HCT116 (cell line): ENCODE results near the gene TIPRL. TPM values are rescaled to one million over a fixed set of nuclear protein-coding genes. Genes with fewer than 3 reads are reported as not detected.

Source experiments
- ATAC-seq: fragments of 200-7000 bp; cut with Tn5 transposase; 2 replicates; pipeline ENCODE4 v1.9.1; 2020; ENCODE audit warnings: mild to moderate bottlenecking, moderate library complexity
- BruUV-seq: library from RNA; stranded (reverse); fragments of 400-500 nt; replicated peaks from 2 replicates; lab custom pipeline; 2021; lab: Mats Ljungman, UMichigan
- CTCF ChIA-PET: fragments of 300-600 bp; sonication (Branson Sonifier 250); formaldehyde crosslinking; loops from one replicate; lab custom pipeline; 2021; ENCODE audit warnings: antibody characterized with exemption; lab: Charles Lee
- POLR2A ChIA-PET: fragments of 300-600, 350-600 bp; sonication (Branson Sonifier 250); formaldehyde crosslinking; loops from one replicate; lab custom pipeline; 2021; ENCODE audit warnings: antibody characterized with exemption; lab: Charles Lee
- RAD21 ChIA-PET, 2 experiments: fragments of 300-600 bp; sonication (Branson Sonifier 250); formaldehyde crosslinking; loops; one replicate each; lab custom pipeline; 2023; ENCODE audit warnings: low total read pairs in 2 of 2; ENCODE audit not compliant: uncharacterized antibody in 2 of 2, unreplicated experiment in 2 of 2, low non-redundant PET in 1 of 2; lab: Charles Lee
- DNase-seq: peaks from one replicate; pipeline ENCODE4 v3.0.0-alpha.2; 2010; ENCODE audit warnings: low read depth, low spot score
- H2AFZ ChIP-seq: fragments of 200-600 bp; shearing (Covaris generic), sonication (generic); 2 replicates; pipeline ENCODE4 v1.6.1; 2017; ENCODE audit warnings: low read depth, mixed run types, mixed read lengths, antibody characterized with exemption, low read length; ENCODE audit not compliant: poor library complexity, severe bottlenecking
- H3K27ac ChIP-seq: 2 replicates; pipeline ENCODE4 v1.5.1; 2012; ENCODE audit warnings: low read depth, low read length
- H3K27me3 ChIP-seq: fragments of 200-600 bp; sonication (generic); 2 replicates; pipeline ENCODE4 v1.6.1; 2016; ENCODE audit warnings: mixed run types, low read length, mixed read lengths; ENCODE audit not compliant: insufficient read depth
- H3K36me3 ChIP-seq, 2 experiments: fragments of 200-500 bp in 1 of 2; fragments of 200-600 bp in 1 of 2; sonication (Bioruptor generic) in 1 of 2; sonication (generic) in 1 of 2; 2 replicates each; pipeline versions ENCODE4 v1.5.1 to v1.6.1; 2014 to 2016; ENCODE audit warnings: low read length in 2 of 2, inconsistent platforms in 1 of 2, mixed read lengths in 1 of 2, mixed run types in 1 of 2; ENCODE audit not compliant: insufficient read depth in 2 of 2, control insufficient read depth in 1 of 2
- H3K4me1 ChIP-seq, 2 experiments: fragments of 200-600 bp in 1 of 2; sonication (generic) in 1 of 2; 2 replicates each; pipeline versions ENCODE4 v1.5.1 to v1.6.1; 2012 to 2017; ENCODE audit warnings: low read length in 2 of 2, inconsistent platforms in 1 of 2, mild to moderate bottlenecking in 1 of 2, mixed read lengths in 1 of 2, mixed run types in 1 of 2, moderate library complexity in 1 of 2; ENCODE audit not compliant: insufficient read depth in 2 of 2, control insufficient read depth in 1 of 2
- H3K4me2 ChIP-seq: fragments of 200-600 bp; sonication (generic); 2 replicates; pipeline ENCODE4 v1.6.1; 2017; ENCODE audit warnings: mixed run types, low read length, mixed read lengths
- H3K4me3 ChIP-seq, 2 experiments: fragments of 200-600 bp in 1 of 2; sonication (generic) in 1 of 2; replicated peaks in 1 of 2; 2 replicates each; pipeline ENCODE4 v1.5.1; 2011 to 2016; ENCODE audit warnings: low read length in 2 of 2, control low read depth in 1 of 2, low read depth in 1 of 2, mild to moderate bottlenecking in 1 of 2, mixed read lengths in 1 of 2, mixed run types in 1 of 2
- H3K79me2 ChIP-seq: fragments of 200-600 bp; sonication (generic); 2 replicates; pipeline ENCODE4 v1.6.1; 2017; ENCODE audit warnings: mild to moderate bottlenecking, mixed run types, low read length, moderate library complexity, mixed read lengths; ENCODE audit not compliant: insufficient read depth
- H3K9ac ChIP-seq: fragments of 200-600 bp; sonication (generic); 2 replicates; pipeline ENCODE4 v1.6.1; 2016; ENCODE audit warnings: low read length, mixed read lengths
- H3K9me2 ChIP-seq: fragments of 200-600 bp; sonication (generic), shearing (Covaris generic); 2 replicates; pipeline ENCODE4 v1.6.1; 2017; ENCODE audit warnings: mixed run types, mild to moderate bottlenecking, moderate library complexity; ENCODE audit not compliant: insufficient read depth
- H3K9me3 ChIP-seq, 2 experiments: fragments of 200-500 bp in 1 of 2; fragments of 200-600 bp in 1 of 2; sonication (Bioruptor generic) in 1 of 2; sonication (generic) in 1 of 2; 2 replicates each; pipeline ENCODE4 v1.6.1; 2014 to 2017; ENCODE audit warnings: low read length in 2 of 2, mixed read lengths in 2 of 2, inconsistent platforms in 1 of 2, low read depth in 1 of 2, mild to moderate bottlenecking in 1 of 2, mixed run types in 1 of 2, moderate library complexity in 1 of 2; ENCODE audit not compliant: control insufficient read depth in 1 of 2, insufficient read depth in 1 of 2
- H4K20me1 ChIP-seq: fragments of 200-600 bp; sonication (generic), shearing (Covaris generic); 2 replicates; pipeline ENCODE4 v1.6.1; 2017; ENCODE audit warnings: mixed run types, mild to moderate bottlenecking, moderate library complexity; ENCODE audit not compliant: insufficient read depth
- ATF3 ChIP-seq: IDR thresholded peaks from 2 replicates; pipeline ENCODE4 v1.6.1; 2012
- CBX3 ChIP-seq: IDR thresholded peaks from 2 replicates; pipeline ENCODE4 v1.6.1; 2012; ENCODE audit warnings: low read depth
- CEBPB ChIP-seq: IDR thresholded peaks from 2 replicates; pipeline ENCODE4 v1.6.1; 2012; ENCODE audit warnings: low read depth
- CTCF ChIP-seq, 3 experiments: fragments of 200-600 bp in 1 of 3; sonication (generic) in 1 of 3; IDR thresholded peaks in 2 of 3; conservative IDR thresholded peaks in 1 of 3; 2 replicates each; pipeline ENCODE4 v1.5.1; 2012 to 2017; ENCODE audit warnings: low read depth in 2 of 3, low read length in 2 of 3, antibody characterized with exemption in 1 of 3, borderline replicate concordance in 1 of 3, control low read depth in 1 of 3, mild to moderate bottlenecking in 1 of 3, mixed read lengths in 1 of 3, mixed run types in 1 of 3, moderate library complexity in 1 of 3; ENCODE audit not compliant: insufficient read depth in 1 of 3
- EGR1 ChIP-seq: IDR thresholded peaks from 2 replicates; pipeline ENCODE4 v1.6.1; 2012; ENCODE audit warnings: low read depth
- ELF1 ChIP-seq: IDR thresholded peaks from 2 replicates; pipeline ENCODE4 v1.6.1; 2012; ENCODE audit warnings: low read depth, borderline replicate concordance
- EZH2 ChIP-seq: fragments of 200-600 bp; sonication (generic); IDR thresholded peaks from 2 replicates; pipeline ENCODE4 v1.6.1; 2017; ENCODE audit warnings: antibody characterized with exemption, mixed run types
- EZH2phosphoT487 ChIP-seq: fragments of 200-600 bp; IDR thresholded peaks from 2 replicates; pipeline ENCODE4 v1.6.1; 2018; ENCODE audit warnings: antibody characterized with exemption, borderline replicate concordance
- FOSL1 ChIP-seq: IDR thresholded peaks from 2 replicates; pipeline ENCODE4 v1.6.1; 2012; ENCODE audit warnings: low read depth
- JUND ChIP-seq: IDR thresholded peaks from 2 replicates; pipeline ENCODE4 v1.6.1; 2012
- MAX ChIP-seq: IDR thresholded peaks from 2 replicates; pipeline ENCODE4 v1.6.1; 2012
- POLR2A ChIP-seq: IDR thresholded peaks from 2 replicates; pipeline ENCODE4 v1.7.0; 2011; ENCODE audit warnings: borderline replicate concordance; ENCODE audit not compliant: insufficient read depth, insufficient read length; ENCODE audit errors: extremely low read depth
- POLR2AphosphoS5 ChIP-seq: IDR thresholded peaks from 2 replicates; pipeline ENCODE4 v1.6.1; 2011; ENCODE audit warnings: mild to moderate bottlenecking, low read depth, low read length, moderate library complexity
- RAD21 ChIP-seq: IDR thresholded peaks from 2 replicates; pipeline ENCODE4 v1.6.1; 2012; ENCODE audit warnings: low read depth, mild to moderate bottlenecking
- REST ChIP-seq: IDR thresholded peaks from 2 replicates; pipeline ENCODE4 v1.6.1; 2012; ENCODE audit warnings: low read depth
- SIN3A ChIP-seq: IDR thresholded peaks from 2 replicates; pipeline ENCODE4 v1.6.1; 2012; ENCODE audit warnings: low read depth
- TCF7L2 ChIP-seq: IDR thresholded peaks from 2 replicates; pipeline ENCODE4 v1.7.0; 2011; ENCODE audit warnings: borderline replicate concordance, inconsistent platforms; ENCODE audit not compliant: insufficient read depth, insufficient read length; ENCODE audit errors: extremely low read depth
- YY1 ChIP-seq: IDR thresholded peaks from 2 replicates; pipeline ENCODE4 v1.6.1; 2011; ENCODE audit warnings: low read length, low read depth, moderate library complexity, mild to moderate bottlenecking; ENCODE audit not compliant: insufficient replicate concordance; ENCODE audit errors: extremely low read depth
- ZBTB33 ChIP-seq: IDR thresholded peaks from 2 replicates; pipeline ENCODE4 v1.6.1; 2011; ENCODE audit warnings: mild to moderate bottlenecking, low read length, moderate library complexity; ENCODE audit not compliant: insufficient replicate concordance; ENCODE audit errors: extremely low read depth
- ZFX ChIP-seq: fragments of 450-650 bp; IDR thresholded peaks from 2 replicates; pipeline ENCODE4 v1.6.1; 2017
- intact Hi-C: fragments of 100-400 bp; cut with micrococcal nuclease; formaldehyde crosslinking; loops from 2 replicates; pipeline ENCODE4 v1.10.0; 2022
- total RNA-seq: library from RNA; stranded (reverse); gene quantifications from one replicate; pipeline ENCODE4 v1.2.1, GENCODE V29; 2021; ENCODE audit not compliant: unreplicated experiment

The TIPRL gene
- total RNA-seq, 1 experiment from 2014 or later, result 36.4 TPM

GRCh38 chr1:168243636-168244212 is 65.0 kb downstream of the TIPRL start:
- Histone ChIP-seq H3K9me3 (no peaks in the 10 kb centered on the region), H3K27ac (peak overlapping the region; percentile 44), H3K9ac (no peak overlapping the region), H3K4me1 (peaks cover 17% of the 10 kb centered on the region in 2 experiments), H3K4me2 (peak overlapping the region; percentile 47), H3K36me3 (peaks cover 18 to 27% of the 10 kb centered on the region in 2 experiments), H3K79me2 (peaks cover 28% of the 10 kb centered on the region), H3K4me3 (no peak overlapping the region), H3K9me2 (no peaks in the 10 kb centered on the region), H2AFZ (no peak overlapping the region), H4K20me1 (no peaks in the 10 kb centered on the region), H3K27me3 (no peaks in the 10 kb centered on the region)
- DNase-seq (no peak), ATAC-seq (peak; percentile 57; the same call in 1 of the 2 replicates)
- BruUV-seq, result no TSS peak
- ChIA-PET CTCF (interaction anchor here (1.4 kb wide), 1 partner anchor 8 kb away, joined by 9 read pairs; no protein-coding TSS in a partner anchor), RAD21 (no interaction called here), POLR2A (no interaction called here)
- intact Hi-C loops, result no loop called here
- TF ChIP-seq JUND (no peak), CEBPB (no peak), FOSL1 (no peak), EZH2 (no peak), RAD21 (no peak), POLR2AphosphoS5 (no peak), TCF7L2 (no peak), YY1 (no peak), MAX (no peak), ZBTB33 (no peak), POLR2A (no peak), CTCF (IDR thresholded peaks at IDR 0.05 in 2 of 3, conservative IDR thresholded peaks at IDR 0.05 in 1 of 3; ENCODE audit: borderline replicate concordance in 1 of 3, insufficient read depth in 1 of 3, low read depth in 2 of 3, low read length in 2 of 3) (no peak), ATF3 (no peak), EGR1 (no peak), CBX3 (no peak), ELF1 (no peak), SIN3A (no peak), ZFX (no peak), EZH2phosphoT487 (no peak), REST (no peak)
- TF ChIP-seq, all 23 proteins: peak for 0
